ENCODE measurements around the gene CLPSL2.

The CLPSL2 gene

GRCh38 chr6:35794536-35795452 is 18.4 kb downstream of the CLPSL2 start:
- WGBS, result 95% methylated on average over 17 of the region's 17 CpGs
- H3K27me3 ChIP-seq (ENCODE audit: control insufficient read depth in 1 of 2, insufficient read depth in 1 of 2, low read length in 2 of 2), result peaks cover 30 to 64% of the 10 kb centered on the region in 2 experiments

GRCh38 chr6:35795453-35796071 is 19.2 kb downstream of the CLPSL2 start:
- Histone ChIP-seq H3K27me3 (ENCODE audit: control insufficient read depth in 1 of 2, insufficient read depth in 1 of 2, low read length in 2 of 2) (peaks cover 30 to 60% of the 10 kb centered on the region in 2 experiments), H3K9me3 (ENCODE audit: control insufficient read depth, low read length) (peaks cover 3% of the 10 kb centered on the region), H2AFZ (ENCODE audit: low read depth, low read length) (no peak overlapping the region), H2BK12ac (ENCODE audit: low read length in 2 of 2) (no peak overlapping the region), H4K8ac (ENCODE audit: low read length) (no peak overlapping the region), H3K4me2 (ENCODE audit: low read length, poor library complexity, severe bottlenecking) (no peak overlapping the region), H3K27ac (ENCODE audit: low read length, poor library complexity, severe bottlenecking) (no peak overlapping the region), H3K9ac (ENCODE audit: low read length) (no peak overlapping the region), H2AK5ac (ENCODE audit: low read length, severe bottlenecking) (no peak overlapping the region), H3K36me3 (ENCODE audit: control insufficient read depth in 1 of 2, insufficient read depth in 2 of 2, low read depth in 1 of 2, low read length in 2 of 2) (no peaks in the 10 kb centered on the region), H3K14ac (ENCODE audit: low read length in 2 of 2) (no peak overlapping the region), H3K4me1 (ENCODE audit: control insufficient read depth, insufficient read depth, low read depth, low read length) (no peaks in the 10 kb centered on the region), H3K23ac (ENCODE audit: low read length in 2 of 2) (no peak overlapping the region), H3K79me1 (replicated peaks; ENCODE audit: low read length, poor library complexity, severe bottlenecking) (no peaks in the 10 kb centered on the region), H3K4ac (ENCODE audit: low read depth in 1 of 2, low read length in 2 of 2) (no peak overlapping the region), H2BK15ac (ENCODE audit: low read depth, poor library complexity, severe bottlenecking) (no peak overlapping the region), H4K91ac (ENCODE audit: low read length) (no peak overlapping the region), H2BK5ac (ENCODE audit: low read depth, low read length, poor library complexity, severe bottlenecking) (no peak overlapping the region), H2BK120ac (ENCODE audit: low read depth, low read length) (no peak overlapping the region), H3K4me3 (ENCODE audit: insufficient read depth in 1 of 2, low read depth in 1 of 2, low read length in 2 of 2) (no peak overlapping the region), H3K18ac (ENCODE audit: low read depth in 1 of 2, low read length in 2 of 2) (no peak overlapping the region)
- 91% methylated on average over 11 of the region's 11 CpGs for WGBS
- no peak for DNase-seq

More at GRCh38 chr6:35794536-35795452, 18.4 kb downstream of the CLPSL2 start:
- peaks cover 3% of the 10 kb centered on the region for H3K9me3 ChIP-seq (ENCODE audit: control insufficient read depth, low read length)
- no peak overlapping the region for H4K8ac ChIP-seq (ENCODE audit: low read length)
- H2AFZ ChIP-seq (ENCODE audit: low read depth, low read length), result no peak overlapping the region
- H3K18ac ChIP-seq (ENCODE audit: low read depth in 1 of 2, low read length in 2 of 2), result no peak overlapping the region
- H2BK5ac ChIP-seq (ENCODE audit: low read depth, low read length, poor library complexity, severe bottlenecking), result no peak overlapping the region
- no peak overlapping the region for H3K4me3 ChIP-seq (ENCODE audit: insufficient read depth in 1 of 2, low read depth in 1 of 2, low read length in 2 of 2)
- no peak overlapping the region for H3K4me2 ChIP-seq (ENCODE audit: low read length, poor library complexity, severe bottlenecking)
- no peak for DNase-seq
- no peak overlapping the region for H2BK120ac ChIP-seq (ENCODE audit: low read depth, low read length)
- no peak overlapping the region for H2BK12ac ChIP-seq (ENCODE audit: low read length in 2 of 2)
- no peaks in the 10 kb centered on the region for H3K4me1 ChIP-seq (ENCODE audit: control insufficient read depth, insufficient read depth, low read depth, low read length)
- no peaks in the 10 kb centered on the region for H3K36me3 ChIP-seq (ENCODE audit: control insufficient read depth in 1 of 2, insufficient read depth in 2 of 2, low read depth in 1 of 2, low read length in 2 of 2)
- H3K23ac ChIP-seq (ENCODE audit: low read length in 2 of 2), result no peak overlapping the region
- H3K9ac ChIP-seq (ENCODE audit: low read length), result no peak overlapping the region
- no peak overlapping the region for H4K91ac ChIP-seq (ENCODE audit: low read length)
- no peak overlapping the region for H3K4ac ChIP-seq (ENCODE audit: low read depth in 1 of 2, low read length in 2 of 2)
- H2BK15ac ChIP-seq (ENCODE audit: low read depth, poor library complexity, severe bottlenecking), result no peak overlapping the region
- no peak overlapping the region for H3K27ac ChIP-seq (ENCODE audit: low read length, poor library complexity, severe bottlenecking)
- no peak overlapping the region for H2AK5ac ChIP-seq (ENCODE audit: low read length, severe bottlenecking)
- no peaks in the 10 kb centered on the region for H3K79me1 ChIP-seq (replicated peaks; ENCODE audit: low read length, poor library complexity, severe bottlenecking)
- H3K14ac ChIP-seq (ENCODE audit: low read length in 2 of 2), result no peak overlapping the region

DNA sequence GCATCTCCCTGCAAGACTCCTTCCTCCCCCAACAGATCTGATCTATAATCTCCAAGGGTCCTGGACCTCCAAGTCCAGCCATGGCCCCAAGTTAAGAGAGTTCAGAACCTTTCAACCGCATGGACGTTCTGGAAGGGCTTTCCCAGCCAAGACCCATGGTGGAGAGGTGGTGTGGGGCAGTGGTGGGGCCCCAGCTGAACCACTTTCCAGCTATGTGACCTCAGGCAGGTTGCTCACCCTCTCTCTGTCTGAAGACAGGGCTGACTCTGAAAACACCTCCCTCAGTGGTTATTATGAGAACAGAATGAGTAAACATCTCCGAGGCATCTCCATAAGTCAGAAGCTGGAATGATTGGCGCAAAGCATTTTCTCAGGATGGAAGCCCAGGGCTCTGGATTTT is 19.8 kb downstream of the CLPSL2 start:
- Histone ChIP-seq H2BK15ac (ENCODE audit: low read depth, poor library complexity, severe bottlenecking) (no peak overlapping the region), H2AK5ac (ENCODE audit: low read length, severe bottlenecking) (no peak overlapping the region), H3K4me3 (ENCODE audit: insufficient read depth in 1 of 2, low read depth in 1 of 2, low read length in 2 of 2) (no peak overlapping the region), H4K8ac (ENCODE audit: low read length) (no peak overlapping the region), H3K27ac (ENCODE audit: low read length, poor library complexity, severe bottlenecking) (no peak overlapping the region), H3K23ac (ENCODE audit: low read length in 2 of 2) (no peak overlapping the region), H2AFZ (ENCODE audit: low read depth, low read length) (no peak overlapping the region), H3K4me2 (ENCODE audit: low read length, poor library complexity, severe bottlenecking) (no peak overlapping the region), H2BK5ac (ENCODE audit: low read depth, low read length, poor library complexity, severe bottlenecking) (no peak overlapping the region), H2BK12ac (ENCODE audit: low read length in 2 of 2) (no peak overlapping the region), H3K14ac (ENCODE audit: low read length in 2 of 2) (no peak overlapping the region), H3K36me3 (ENCODE audit: control insufficient read depth in 1 of 2, insufficient read depth in 2 of 2, low read depth in 1 of 2, low read length in 2 of 2) (no peaks in the 10 kb centered on the region), H2BK120ac (ENCODE audit: low read depth, low read length) (no peak overlapping the region), H3K9me3 (ENCODE audit: control insufficient read depth, low read length) (peaks cover 3% of the 10 kb centered on the region), H3K79me1 (replicated peaks; ENCODE audit: low read length, poor library complexity, severe bottlenecking) (no peaks in the 10 kb centered on the region), H4K91ac (ENCODE audit: low read length) (no peak overlapping the region), H3K4ac (ENCODE audit: low read depth in 1 of 2, low read length in 2 of 2) (no peak overlapping the region), H3K27me3 (ENCODE audit: control insufficient read depth in 1 of 2, insufficient read depth in 1 of 2, low read length in 2 of 2) (peaks cover 30 to 56% of the 10 kb centered on the region in 2 experiments), H3K9ac (ENCODE audit: low read length) (no peak overlapping the region), H3K4me1 (ENCODE audit: control insufficient read depth, insufficient read depth, low read depth, low read length) (no peaks in the 10 kb centered on the region), H3K18ac (ENCODE audit: low read depth in 1 of 2, low read length in 2 of 2) (no peak overlapping the region)
- DNase-seq, result no peak
- 89% methylated on average over 4 of the region's 4 CpGs for WGBS

DNA sequence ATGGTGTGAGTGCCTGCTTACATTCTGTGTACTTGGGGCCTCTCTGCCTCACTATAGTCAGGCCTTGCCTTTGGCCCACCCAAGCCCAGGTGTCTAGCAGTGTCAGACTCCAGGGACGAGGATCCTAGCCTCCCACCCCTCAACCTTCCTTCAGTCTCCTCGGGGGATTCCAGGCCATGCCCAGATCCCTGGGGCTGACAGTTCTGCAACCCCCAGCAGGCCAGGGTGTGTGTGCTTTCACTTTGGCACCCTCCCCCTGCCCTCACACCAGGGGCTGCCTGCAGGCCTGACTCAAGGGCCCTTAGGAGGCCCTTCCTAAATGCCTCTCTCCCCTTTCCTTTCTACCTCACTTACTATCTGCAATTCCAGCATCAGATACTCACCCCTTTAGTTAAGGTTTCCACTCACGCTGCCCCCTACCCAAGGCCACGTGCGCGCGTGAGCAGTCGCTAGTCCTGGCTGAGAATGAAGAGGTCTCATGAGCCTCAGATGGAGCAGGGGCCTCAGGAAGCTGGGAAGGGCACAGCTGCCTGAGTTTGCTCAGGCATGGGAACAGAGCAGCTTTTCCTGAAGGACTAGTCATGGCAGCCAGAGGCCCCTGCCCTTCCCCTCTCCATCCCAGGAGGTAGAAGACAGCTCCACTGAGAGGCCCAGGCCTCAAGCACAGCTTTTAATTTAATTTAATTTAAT is 21.6 kb downstream of the CLPSL2 start:
- Histone ChIP-seq H3K4me1 (ENCODE audit: control insufficient read depth, insufficient read depth, low read depth, low read length) (no peaks in the 10 kb centered on the region), H3K9me3 (ENCODE audit: control insufficient read depth, low read length) (peaks cover under 1% of the 10 kb centered on the region), H4K91ac (ENCODE audit: low read length) (no peak overlapping the region), H2BK15ac (ENCODE audit: low read depth, poor library complexity, severe bottlenecking) (no peak overlapping the region), H2AK5ac (ENCODE audit: low read length, severe bottlenecking) (no peak overlapping the region), H3K36me3 (ENCODE audit: control insufficient read depth in 1 of 2, insufficient read depth in 2 of 2, low read depth in 1 of 2, low read length in 2 of 2) (no peaks in the 10 kb centered on the region), H2AFZ (ENCODE audit: low read depth, low read length) (no peak overlapping the region), H3K9ac (ENCODE audit: low read length) (no peak overlapping the region), H3K4ac (ENCODE audit: low read depth in 1 of 2, low read length in 2 of 2) (no peak overlapping the region), H4K8ac (ENCODE audit: low read length) (no peak overlapping the region), H3K27me3 (ENCODE audit: control insufficient read depth in 1 of 2, insufficient read depth in 1 of 2, low read length in 2 of 2) (peaks cover 27 to 46% of the 10 kb centered on the region in 2 experiments), H3K79me1 (replicated peaks; ENCODE audit: low read length, poor library complexity, severe bottlenecking) (no peaks in the 10 kb centered on the region), H2BK5ac (ENCODE audit: low read depth, low read length, poor library complexity, severe bottlenecking) (no peak overlapping the region), H3K4me3 (ENCODE audit: insufficient read depth in 1 of 2, low read depth in 1 of 2, low read length in 2 of 2) (no peak overlapping the region), H2BK120ac (ENCODE audit: low read depth, low read length) (no peak overlapping the region), H3K18ac (ENCODE audit: low read depth in 1 of 2, low read length in 2 of 2) (no peak overlapping the region), H3K14ac (ENCODE audit: low read length in 2 of 2) (no peak overlapping the region), H3K27ac (ENCODE audit: low read length, poor library complexity, severe bottlenecking) (no peak overlapping the region), H3K23ac (ENCODE audit: low read length in 2 of 2) (peak overlapping the region in 1 of 2 experiments; percentile 51), H3K4me2 (ENCODE audit: low read length, poor library complexity, severe bottlenecking) (no peak overlapping the region), H2BK12ac (ENCODE audit: low read length in 2 of 2) (no peak overlapping the region)
- no peak for DNase-seq
- 71% methylated on average over 8 of the region's 8 CpGs for WGBS

All from mesenchymal stem cell (in vitro differentiated cells and primary cell).